IMR-90 (cell line): ENCODE measurements around the gene MEP1B. TPM values are rescaled to one million over a fixed set of nuclear protein-coding genes. Genes with fewer than 3 reads are reported as not detected.

Source experiments
- ATAC-seq: fragments of 200-7000 bp; cut with Tn5 transposase; 2 replicates; pipeline ENCODE4 v1.9.1; 2020; ENCODE audit warnings: low read depth, mild to moderate bottlenecking, moderate library complexity
- BruUV-seq: library from RNA; stranded (reverse); fragments of 400-500 nt; replicated peaks from 2 replicates; lab custom pipeline; 2021; lab: Mats Ljungman, UMichigan
- CTCF ChIA-PET: fragments of 300-600 bp; formaldehyde crosslinking; extraction: SDS; loops from one replicate; lab custom pipeline; 2021; ENCODE audit warnings: antibody characterized with exemption; lab: Yijun Ruan, JAX
- POLR2A ChIA-PET: fragments of 300-600 bp; sonication (Branson Sonifier 250); formaldehyde crosslinking; loops from one replicate; lab custom pipeline; 2022; ENCODE audit warnings: antibody characterized with exemption; ENCODE audit not compliant: unreplicated experiment; lab: Charles Lee
- DNase-seq: peaks from one replicate; pipeline ENCODE4 v3.0.0; 2013
- H2AFZ ChIP-seq: replicated peaks from 2 replicates; pipeline ENCODE3; 2013; ENCODE audit warnings: low read length, mild to moderate bottlenecking; ENCODE audit not compliant: poor library complexity
- H2AK5ac ChIP-seq: 2 replicates; pipeline ENCODE4 v1.6.1; 2013; ENCODE audit warnings: low read depth, low read length, inconsistent platforms
- H2AK9ac ChIP-seq: replicated peaks from 2 replicates; pipeline ENCODE3; 2013; ENCODE audit warnings: mild to moderate bottlenecking, low read depth, low read length, moderate library complexity; ENCODE audit not compliant: poor library complexity
- H2BK120ac ChIP-seq: 2 replicates; pipeline ENCODE4 v1.6.1; 2013; ENCODE audit warnings: low read depth, low read length, inconsistent platforms
- H2BK15ac ChIP-seq: 3 replicates; pipeline ENCODE4 v1.6.1; 2013; ENCODE audit warnings: low read depth, low read length, inconsistent platforms
- H2BK20ac ChIP-seq: 2 replicates; pipeline ENCODE4 v1.6.1; 2013; ENCODE audit warnings: low read depth, mild to moderate bottlenecking, inconsistent platforms, low read length, moderate library complexity
- H2BK5ac ChIP-seq: 2 replicates; pipeline ENCODE4 v1.6.1; 2013; ENCODE audit warnings: mild to moderate bottlenecking, low read depth, low read length, inconsistent platforms; ENCODE audit not compliant: poor library complexity, severe bottlenecking
- H3K14ac ChIP-seq: replicated peaks from 2 replicates; pipeline ENCODE4 v1.6.1; 2013; ENCODE audit warnings: low read depth, low read length, inconsistent platforms
- H3K18ac ChIP-seq: 2 replicates; pipeline ENCODE4 v1.6.1; 2013; ENCODE audit warnings: low read depth, low read length, control low read depth
- H3K23ac ChIP-seq: 2 replicates; pipeline ENCODE4 v1.6.1; 2013; ENCODE audit warnings: low read depth, low read length, inconsistent platforms
- H3K27ac ChIP-seq: 2 replicates; pipeline ENCODE4 v1.5.1; 2013; ENCODE audit warnings: mild to moderate bottlenecking, control low read depth, low read length; ENCODE audit not compliant: insufficient read depth
- H3K27me3 ChIP-seq: 2 replicates; pipeline ENCODE4 v1.6.1; 2013; ENCODE audit warnings: low read length; ENCODE audit not compliant: control insufficient read depth, insufficient read depth
- H3K36me3 ChIP-seq: 2 replicates; pipeline ENCODE4 v1.6.1; 2013; ENCODE audit warnings: low read length, mixed read lengths; ENCODE audit not compliant: control insufficient read depth, insufficient read depth
- H3K4ac ChIP-seq: 2 replicates; pipeline ENCODE4 v1.6.1; 2013; ENCODE audit warnings: low read depth, low read length, inconsistent platforms
- H3K4me1 ChIP-seq: 2 replicates; pipeline ENCODE4 v1.6.1; 2013; ENCODE audit warnings: low read length, mixed read lengths; ENCODE audit not compliant: control insufficient read depth, insufficient read depth
- H3K4me2 ChIP-seq: 2 replicates; pipeline ENCODE4 v1.6.1; 2013; ENCODE audit warnings: low read depth, mild to moderate bottlenecking, control low read depth, low read length, moderate library complexity
- H3K4me3 ChIP-seq: 2 replicates; pipeline ENCODE4 v1.5.1; 2013; ENCODE audit warnings: low read depth, mild to moderate bottlenecking, control low read depth, low read length, moderate library complexity; ENCODE audit not compliant: insufficient read depth
- H3K56ac ChIP-seq: 2 replicates; pipeline ENCODE4 v1.6.1; 2013; ENCODE audit warnings: low read length, inconsistent platforms; ENCODE audit not compliant: insufficient read depth; ENCODE audit errors: extremely low read depth
- H3K79me1 ChIP-seq, 2 experiments: 2 replicates each; pipeline ENCODE4 v1.6.1; 2013; ENCODE audit warnings: low read length in 2 of 2, inconsistent platforms in 1 of 2, low read depth in 1 of 2
- H3K9ac ChIP-seq: 2 replicates; pipeline ENCODE4 v1.6.1; 2013; ENCODE audit warnings: low read depth, low read length, control low read depth
- H3K9me1 ChIP-seq: 2 replicates; pipeline ENCODE4 v1.6.1; 2013; ENCODE audit warnings: low read length, inconsistent platforms; ENCODE audit not compliant: insufficient read depth
- H3K9me3 ChIP-seq: 2 replicates; pipeline ENCODE4 v1.6.1; 2013; ENCODE audit warnings: low read length; ENCODE audit not compliant: control insufficient read depth, insufficient read depth
- H4K20me1 ChIP-seq: 2 replicates; pipeline ENCODE4 v1.6.1; 2013; ENCODE audit warnings: low read length, inconsistent platforms; ENCODE audit not compliant: insufficient read depth
- H4K5ac ChIP-seq: 2 replicates; pipeline ENCODE4 v1.6.1; 2013; ENCODE audit warnings: mild to moderate bottlenecking, low read depth, low read length, control low read depth
- H4K8ac ChIP-seq, 2 experiments: 2 replicates each; pipeline ENCODE4 v1.6.1; 2013; ENCODE audit warnings: low read depth in 2 of 2, low read length in 2 of 2, control low read depth in 1 of 2, inconsistent platforms in 1 of 2
- H4K91ac ChIP-seq: 2 replicates; pipeline ENCODE4 v1.6.1; 2013; ENCODE audit warnings: low read depth, low read length, inconsistent platforms; ENCODE audit not compliant: insufficient read depth
- BHLHE40 ChIP-seq: fragments of 150-350 bp; IDR thresholded peaks from 2 replicates; pipeline ENCODE4 v1.6.1; 2016; ENCODE audit warnings: mild to moderate bottlenecking, low read depth, low read length
- ELK1 ChIP-seq: fragments of 150-350 bp; IDR thresholded peaks from 2 replicates; pipeline ENCODE4 v1.6.1; 2016; ENCODE audit warnings: low read depth, mild to moderate bottlenecking, low read length, moderate library complexity, borderline replicate concordance
- FOS ChIP-seq: fragments of 150-350 bp; IDR thresholded peaks from 2 replicates; pipeline ENCODE4 v1.6.1; 2016; ENCODE audit warnings: low read depth, low read length
- POLR2A ChIP-seq: IDR thresholded peaks from 2 replicates; pipeline ENCODE4 v1.6.1; 2012; ENCODE audit warnings: mild to moderate bottlenecking, low read depth, low read length
- RFX5 ChIP-seq: IDR thresholded peaks from 2 replicates; pipeline ENCODE4 v1.8.0; 2012; ENCODE audit warnings: low read depth, mild to moderate bottlenecking, low read length, moderate library complexity
- WGBS, 2 experiments: methylation state at CpG; one replicate each; pipeline versions ENCODE4 v1.1.5 to v1.1.7; 2013; ENCODE audit warnings: missing lambda C conversion rate in 2 of 2; ENCODE audit not compliant: insufficient read length in 1 of 2; ENCODE audit errors: extremely low coverage in 2 of 2; 5-methylcytosine and 5-hydroxymethylcytosine counted together
- dilution Hi-C: fragments of 300-500 bp; cut with HindIII; formaldehyde crosslinking; loops from one replicate; pipeline ENCODE4 v1.14.3; 2018; ENCODE audit warnings: low sequenced_read_pairs; ENCODE audit not compliant: unreplicated experiment
- in situ Hi-C: fragments of 300-500 bp; cut with MboI; formaldehyde crosslinking; loops from 3 replicates; pipeline ENCODE4 v1.14.3; 2019; ENCODE audit warnings: low sequenced_read_pairs, inconsistent platforms, mixed read lengths
- intact Hi-C: fragments of 100-400 bp; cut with micrococcal nuclease; formaldehyde crosslinking; loops from 2 replicates; pipeline ENCODE4 v1.10.0; 2022
- polyA plus RNA-seq, 3 experiments: library from polyadenylated mRNA; depleted of rRNA; stranded (reverse); fragments of >200 nt; gene quantifications; 2 replicates each; pipeline ENCODE4 v1.2.3, GENCODE V29; 2012; ENCODE audit warnings: low replicate concordance in 1 of 3
- total RNA-seq: library from RNA; depleted of rRNA; stranded (reverse); fragments of >200 nt; gene quantifications from 2 replicates; pipeline ENCODE4 v1.2.3, GENCODE V29; 2012

The MEP1B gene
- total and polyA plus RNA-seq, 2 of the 4 experiments (the other 2 are of a cell fraction) = not detected

GRCh38 chr18:32208577-32208976 is 18.7 kb downstream of the MEP1B start:
- Histone ChIP-seq H3K56ac (no peak overlapping the region), H2BK15ac (no peak overlapping the region), H3K23ac (no peak overlapping the region), H2BK5ac (no peak overlapping the region), H3K9me1 (no peaks in the 10 kb centered on the region), H3K4me3 (no peak overlapping the region), H3K36me3 (no peaks in the 10 kb centered on the region), H4K8ac (no peak overlapping the region), H3K9ac (no peak overlapping the region), H4K91ac (no peak overlapping the region), H3K14ac (no peak overlapping the region), H3K9me3 (no peaks in the 10 kb centered on the region), H3K4ac (no peak overlapping the region), H3K18ac (no peak overlapping the region), H2BK120ac (no peak overlapping the region), H4K5ac (no peak overlapping the region), H2AK9ac (no peak overlapping the region), H3K27me3 (no peaks in the 10 kb centered on the region), H4K20me1 (no peaks in the 10 kb centered on the region), H3K4me1 (no peaks in the 10 kb centered on the region), H3K4me2 (no peak overlapping the region), H2AK5ac (no peak overlapping the region), H2AFZ (no peak overlapping the region), H3K79me1 (no peaks in the 10 kb centered on the region), H2BK20ac (no peak overlapping the region), H3K27ac (no peak overlapping the region)
- DNase-seq (no peak), ATAC-seq (no peak)
- POLR2A ChIA-PET = no interaction called here
- intact Hi-C loops = no loop called here
- no TSS peak for BruUV-seq
- CTCF ChIA-PET = no interaction called here
- in situ Hi-C loops = no loop called here
- TF ChIP-seq BHLHE40 (no peak), FOS (no peak), RFX5 (no peak), ELK1 (no peak), POLR2A (no peak)
- no CpG with 5 or more reads among the region's 3 CpGs for WGBS, 2 experiments
- dilution Hi-C loops = no loop called here
